Thoracic aorta (tissue), 2 donors: ENCODE measurements around the gene POU3F1. TPM values are rescaled to one million over a fixed set of nuclear protein-coding genes. Genes with fewer than 3 reads are reported as not detected.

Experiments used
- ATAC-seq: fragments of 150-250 bp; one replicate; pipeline ENCODE4 v1.8.0; 2017; ENCODE audit warnings: low read depth; ENCODE audit not compliant: insufficient number of reproducible peaks, low FRiP score
- DNase-seq: peaks from one replicate; pipeline ENCODE4 v3.0.0-alpha.2; 2020; ENCODE audit warnings: low spot score
- H3K27ac ChIP-seq, 2 donors: fragments of 200-600 bp; sonication (generic); 1 replicate in 1 of 2; 2 replicates in 1 of 2; pipeline ENCODE4 v1.5.1; 2016; ENCODE audit warnings: mild to moderate bottlenecking in 2 of 2, moderate library complexity in 2 of 2
- H3K27me3 ChIP-seq: fragments of 200-600 bp; sonication (generic); replicated peaks from 2 replicates; pipeline ENCODE4 v1.6.0; 2016; ENCODE audit warnings: mild to moderate bottlenecking; ENCODE audit not compliant: insufficient read depth
- H3K36me3 ChIP-seq: fragments of 200-600 bp; sonication (generic); one replicate; pipeline ENCODE4 v1.5.1; 2016
- H3K4me1 ChIP-seq, 2 donors: fragments of 200-600 bp; sonication (generic); 1 replicate in 1 of 2; 2 replicates in 1 of 2; pipeline versions ENCODE4 v1.5.1 to v1.6.0; 2016; ENCODE audit warnings: low read depth in 2 of 2, mild to moderate bottlenecking in 1 of 2; ENCODE audit not compliant: control insufficient read depth in 1 of 2
- H3K4me3 ChIP-seq: fragments of 200-600 bp; sonication (generic); 2 replicates; pipeline ENCODE4 v1.5.1; 2016; ENCODE audit warnings: mild to moderate bottlenecking
- H3K9me3 ChIP-seq: fragments of 200-600 bp; sonication (generic); 2 replicates; pipeline ENCODE4 v1.5.1; 2016
- total RNA-seq, 2 donors: library from RNA; depleted of rRNA; stranded (reverse); fragments of >200 nt; gene quantifications; one replicate each; pipeline versions ENCODE4 v1.1.0 to v1.2.3, GENCODE V29; 2016
- TF ChIP-seq, protein P1 (sequence below): fragments of 200-600 bp; sonication (generic); IDR thresholded peaks from one replicate; pipeline ENCODE4 v1.5.1; 2019; ENCODE audit warnings: antibody characterized with exemption

The POU3F1 gene
- total RNA-seq, 2 donors from 2014 or later, result not detected

DNA sequence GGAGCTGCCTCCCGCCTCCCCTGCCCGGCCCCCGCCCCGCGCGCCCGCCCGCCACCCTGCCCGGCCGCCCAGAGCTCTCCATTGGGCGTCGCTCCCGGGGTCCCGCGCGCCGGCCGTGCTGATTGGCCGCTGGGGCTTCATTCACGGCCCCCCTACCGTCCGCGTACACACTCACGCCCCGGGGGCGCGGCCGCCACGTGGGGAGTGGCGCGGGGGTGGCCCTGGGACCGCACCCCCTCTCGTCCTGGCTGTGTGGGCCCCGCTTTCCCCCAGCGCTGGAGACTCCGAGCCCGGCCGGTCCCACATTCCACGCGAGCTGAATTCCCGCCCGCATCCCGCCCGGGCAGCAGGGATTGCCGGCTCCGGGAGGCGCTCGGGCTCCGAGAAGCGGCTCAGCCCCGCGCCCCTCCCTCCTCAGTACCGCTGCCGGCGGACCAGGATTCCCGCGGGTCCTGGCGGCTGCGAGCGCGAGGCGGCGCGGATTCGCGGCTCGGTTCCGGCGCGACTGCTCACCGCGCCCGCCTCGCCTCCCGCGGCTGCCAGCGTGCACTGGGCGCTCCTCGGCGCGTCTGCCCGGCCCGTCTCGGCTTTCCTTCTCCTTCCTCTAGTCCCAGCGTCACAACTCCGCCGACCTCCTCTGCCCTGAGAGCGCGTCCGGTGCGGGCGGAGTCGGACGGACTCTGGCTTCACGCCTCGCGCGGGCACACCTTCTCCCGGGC, 450 bp upstream of the POU3F1 start:
- H3K4me1 ChIP-seq, result peaks cover 9 to 26% of the 10 kb centered on the region in 2 donors
- TF ChIP-seq, protein P1, sequence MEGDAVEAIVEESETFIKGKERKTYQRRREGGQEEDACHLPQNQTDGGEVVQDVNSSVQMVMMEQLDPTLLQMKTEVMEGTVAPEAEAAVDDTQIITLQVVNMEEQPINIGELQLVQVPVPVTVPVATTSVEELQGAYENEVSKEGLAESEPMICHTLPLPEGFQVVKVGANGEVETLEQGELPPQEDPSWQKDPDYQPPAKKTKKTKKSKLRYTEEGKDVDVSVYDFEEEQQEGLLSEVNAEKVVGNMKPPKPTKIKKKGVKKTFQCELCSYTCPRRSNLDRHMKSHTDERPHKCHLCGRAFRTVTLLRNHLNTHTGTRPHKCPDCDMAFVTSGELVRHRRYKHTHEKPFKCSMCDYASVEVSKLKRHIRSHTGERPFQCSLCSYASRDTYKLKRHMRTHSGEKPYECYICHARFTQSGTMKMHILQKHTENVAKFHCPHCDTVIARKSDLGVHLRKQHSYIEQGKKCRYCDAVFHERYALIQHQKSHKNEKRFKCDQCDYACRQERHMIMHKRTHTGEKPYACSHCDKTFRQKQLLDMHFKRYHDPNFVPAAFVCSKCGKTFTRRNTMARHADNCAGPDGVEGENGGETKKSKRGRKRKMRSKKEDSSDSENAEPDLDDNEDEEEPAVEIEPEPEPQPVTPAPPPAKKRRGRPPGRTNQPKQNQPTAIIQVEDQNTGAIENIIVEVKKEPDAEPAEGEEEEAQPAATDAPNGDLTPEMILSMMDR, result no peak
- peak overlapping the region; percentile 28 to 49 for H3K27ac ChIP-seq
- peak; percentile 74 for ATAC-seq
- peak; percentile 68 for DNase-seq
- H3K27me3 ChIP-seq, result peaks cover 25% of the 10 kb centered on the region
- H3K9me3 ChIP-seq, result no peaks in the 10 kb centered on the region
- H3K4me3 ChIP-seq, result peak overlapping the region; percentile 88
- no peaks in the 10 kb centered on the region for H3K36me3 ChIP-seq

DNA sequence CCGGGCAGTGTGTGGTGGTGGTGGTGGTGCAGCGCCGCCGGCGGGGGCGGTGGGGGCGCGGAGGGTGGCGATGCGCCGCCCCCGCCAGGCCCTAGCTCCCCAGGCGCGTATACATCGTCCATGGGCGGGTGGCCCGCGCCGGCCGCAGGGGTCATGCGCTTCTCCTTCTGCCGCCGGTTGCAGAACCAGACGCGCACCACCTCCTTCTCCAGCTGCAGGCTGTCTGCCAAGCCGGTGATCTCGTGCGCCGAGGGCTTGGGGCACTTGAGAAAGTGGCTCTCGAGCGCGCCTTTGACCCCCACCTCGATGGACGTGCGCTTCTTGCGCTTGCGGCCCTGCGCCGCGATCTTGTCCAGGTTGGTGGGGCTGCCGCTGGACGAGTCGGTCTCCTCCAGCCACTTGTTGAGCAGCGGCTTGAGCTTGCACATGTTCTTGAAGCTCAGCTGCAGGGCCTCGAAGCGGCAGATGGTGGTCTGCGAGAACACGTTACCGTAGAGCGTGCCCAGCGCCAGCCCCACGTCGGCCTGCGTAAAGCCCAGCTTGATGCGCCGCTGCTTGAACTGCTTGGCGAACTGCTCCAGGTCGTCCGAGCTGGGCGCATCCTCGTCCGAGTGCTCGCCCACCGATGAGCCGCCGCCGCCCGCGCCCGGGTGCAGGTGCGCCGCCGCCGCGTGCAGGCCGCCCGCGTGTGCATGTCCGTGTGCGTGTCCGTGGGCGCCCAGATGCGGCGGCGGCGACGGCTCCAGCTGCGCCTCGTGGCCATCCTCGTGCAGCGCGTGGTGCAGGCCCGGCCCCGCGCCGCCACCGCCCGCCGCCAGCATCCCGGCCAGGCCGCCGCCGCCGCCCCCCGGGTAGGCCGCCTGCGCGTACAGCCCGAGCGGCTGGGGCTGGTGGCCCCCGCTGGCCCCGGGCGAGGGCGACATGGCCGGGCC, 926 bp downstream of the POU3F1 start:
- ATAC-seq (no peak), DNase-seq (no peak)
- Histone ChIP-seq H3K4me1 (peaks cover 9 to 26% of the 10 kb centered on the region in 2 donors), H3K27me3 (peaks cover 33% of the 10 kb centered on the region), H3K36me3 (no peaks in the 10 kb centered on the region), H3K4me3 (peak overlapping the region; percentile 67), H3K27ac (no peak overlapping the region), H3K9me3 (no peaks in the 10 kb centered on the region)
- TF ChIP-seq, protein P1, result no peak

DNA sequence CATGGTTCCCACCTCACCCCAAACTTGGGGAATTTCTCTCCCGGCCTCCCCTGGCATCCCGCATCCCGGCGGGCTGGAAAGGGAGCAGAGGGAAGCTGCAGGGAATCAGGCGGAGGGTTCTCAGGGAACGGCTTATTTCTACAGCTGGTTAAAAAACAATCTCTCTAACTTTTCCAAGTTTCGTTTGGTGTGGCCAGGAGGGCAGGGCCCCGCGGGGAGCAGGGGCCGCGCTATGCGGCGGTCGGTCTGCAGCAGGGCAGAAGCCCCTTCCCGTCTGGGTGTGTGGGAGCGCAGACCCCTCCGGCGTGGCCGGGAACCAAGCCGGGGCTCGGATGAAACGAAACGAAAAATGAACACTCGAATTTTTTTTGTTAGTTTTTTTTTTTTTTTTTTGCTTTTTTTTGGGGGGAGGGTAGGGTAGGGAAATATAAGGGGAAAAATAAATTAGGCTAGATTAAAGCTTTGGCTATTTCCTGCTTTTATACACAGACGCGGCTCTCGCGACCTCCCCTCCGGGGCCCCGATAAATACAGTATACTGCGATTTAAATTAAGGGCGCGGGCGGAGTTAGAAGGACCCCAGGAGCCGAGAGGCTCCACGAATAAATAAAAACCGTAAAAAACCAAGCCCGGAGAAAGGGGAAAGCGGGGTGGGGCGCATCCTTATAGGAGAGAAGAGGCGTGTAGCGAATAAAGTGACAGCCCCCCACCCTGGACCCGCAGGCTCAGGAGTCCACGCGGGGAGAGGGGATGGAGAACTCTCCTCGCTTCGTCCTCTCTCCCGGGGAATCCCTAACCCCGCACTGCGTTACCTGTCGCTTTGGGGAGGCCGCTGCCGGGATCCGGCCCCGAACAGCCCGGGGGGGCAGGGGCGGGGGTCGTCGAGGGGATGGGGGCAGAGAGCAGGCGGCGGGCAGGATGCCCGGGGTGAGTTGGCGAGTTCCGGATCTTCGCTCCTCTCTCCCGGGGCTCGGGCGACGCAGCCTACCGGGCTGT, 2.1 kb downstream of the POU3F1 start:
- Histone ChIP-seq H3K27ac (peak overlapping the region in 1 of 2 donors; percentile 11), H3K27me3 (peaks cover 33% of the 10 kb centered on the region), H3K4me1 (peaks cover 9 to 26% of the 10 kb centered on the region in 2 donors), H3K4me3 (peak overlapping the region; percentile 43), H3K9me3 (no peaks in the 10 kb centered on the region), H3K36me3 (no peaks in the 10 kb centered on the region)
- DNase-seq (no peak), ATAC-seq (no peak)
- TF ChIP-seq, protein P1, result no peak

DNA sequence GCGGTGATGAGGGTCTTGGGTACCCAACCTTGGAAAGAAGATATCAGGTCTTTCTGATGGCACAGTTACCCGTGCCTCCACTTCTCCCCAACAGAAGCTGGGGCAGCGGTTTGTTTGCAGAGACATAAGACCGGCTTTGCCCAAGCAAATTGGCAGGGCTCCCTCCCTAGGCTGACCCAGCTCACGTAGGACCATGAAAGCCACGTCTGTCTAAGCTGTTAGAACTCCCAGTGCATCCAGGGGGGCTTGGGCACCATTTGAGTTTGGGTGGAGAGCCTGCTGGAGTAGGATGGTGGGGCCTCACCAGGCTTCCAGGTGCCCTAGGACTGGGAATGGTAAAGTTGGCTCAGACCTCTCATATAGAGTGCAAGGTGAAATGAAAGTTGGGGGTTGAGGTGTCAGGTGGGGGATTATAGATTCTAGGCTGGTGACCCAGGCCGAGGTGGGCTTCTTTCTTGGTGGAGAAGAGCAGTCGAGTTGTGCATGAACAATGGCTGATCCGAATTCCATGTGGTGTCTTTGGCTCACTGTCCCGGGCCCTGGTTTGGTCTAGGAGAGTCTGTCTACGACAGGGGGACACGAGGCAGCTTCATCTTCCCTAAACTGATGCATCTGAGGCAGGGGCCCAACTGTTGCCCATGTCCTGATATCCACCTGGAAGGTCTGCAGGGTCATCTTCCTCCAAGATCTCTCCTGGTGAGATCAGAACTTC, 3.4 kb downstream of the POU3F1 start:
- Histone ChIP-seq H3K27ac (no peak overlapping the region), H3K4me3 (no peak overlapping the region), H3K4me1 (peaks cover 9 to 26% of the 10 kb centered on the region in 2 donors), H3K27me3 (peaks cover 33% of the 10 kb centered on the region), H3K36me3 (no peaks in the 10 kb centered on the region), H3K9me3 (no peaks in the 10 kb centered on the region)
- TF ChIP-seq, protein P1, result no peak
- DNase-seq, result no peak
- no peak for ATAC-seq
